Measurements from ENCODE around the gene KRTAP4-6.

- TF ChIP-seq POLR2A (IDR thresholded peaks at IDR 0.05) (no peak), CTCF (IDR thresholded peaks at IDR 0.05) (no peak)
Observed at GRCh38 chr17:41149652-41149985, 9.3 kb upstream of the KRTAP4-6 start, which contains the start of gene KRTAP4-5.
